22Rv1 (cell line): ENCODE results near the gene SEPTIN5.

ENCODE experiments used
- ZFX ChIP-seq: fragments of 450-650 bp; IDR thresholded peaks from 2 replicates; pipeline ENCODE4 v1.6.1; 2017; ENCODE audit warnings: antibody characterized with exemption, borderline replicate concordance
- TF ChIP-seq, protein P1 (sequence below): fragments of 450-650 bp; IDR thresholded peaks from 2 replicates; pipeline ENCODE4 v1.5.1; 2017; ENCODE audit warnings: mild to moderate bottlenecking

- TF ChIP-seq, protein P1, sequence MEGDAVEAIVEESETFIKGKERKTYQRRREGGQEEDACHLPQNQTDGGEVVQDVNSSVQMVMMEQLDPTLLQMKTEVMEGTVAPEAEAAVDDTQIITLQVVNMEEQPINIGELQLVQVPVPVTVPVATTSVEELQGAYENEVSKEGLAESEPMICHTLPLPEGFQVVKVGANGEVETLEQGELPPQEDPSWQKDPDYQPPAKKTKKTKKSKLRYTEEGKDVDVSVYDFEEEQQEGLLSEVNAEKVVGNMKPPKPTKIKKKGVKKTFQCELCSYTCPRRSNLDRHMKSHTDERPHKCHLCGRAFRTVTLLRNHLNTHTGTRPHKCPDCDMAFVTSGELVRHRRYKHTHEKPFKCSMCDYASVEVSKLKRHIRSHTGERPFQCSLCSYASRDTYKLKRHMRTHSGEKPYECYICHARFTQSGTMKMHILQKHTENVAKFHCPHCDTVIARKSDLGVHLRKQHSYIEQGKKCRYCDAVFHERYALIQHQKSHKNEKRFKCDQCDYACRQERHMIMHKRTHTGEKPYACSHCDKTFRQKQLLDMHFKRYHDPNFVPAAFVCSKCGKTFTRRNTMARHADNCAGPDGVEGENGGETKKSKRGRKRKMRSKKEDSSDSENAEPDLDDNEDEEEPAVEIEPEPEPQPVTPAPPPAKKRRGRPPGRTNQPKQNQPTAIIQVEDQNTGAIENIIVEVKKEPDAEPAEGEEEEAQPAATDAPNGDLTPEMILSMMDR = no peak
- TF ChIP-seq ZFX = no peak
Measured at GRCh38 chr22:19687561-19688300, 26.6 kb upstream of the SEPTIN5 start.
